ENCODE measurements around the gene KCTD6. TPM values are rescaled to one million over a fixed set of nuclear protein-coding genes. Genes with fewer than 3 reads are reported as not detected.

The KCTD6 gene
- polyA plus RNA-seq, 1 donor (not counting 4 experiments of a cell fraction or from before 2014, with no cell fraction given) = 7.6 TPM

- TF ChIP-seq CTCF (optimal IDR thresholded peaks at IDR 0.05 in 1 of 3, IDR thresholded peaks at IDR 0.05 in 1 of 3, conservative IDR thresholded peaks at IDR 0.05 in 1 of 3; ENCODE audit: extremely low read depth in 1 of 3, insufficient read depth in 2 of 3, low read length in 3 of 3) = no peak
- TF ChIP-seq EZH2 (IDR thresholded peaks at IDR 0.05; ENCODE audit: low read length) = no peak
- no peaks in the 10 kb centered on the region for H3K27me3 ChIP-seq (ENCODE audit: control insufficient read depth, extremely low read depth, insufficient read depth, low read length)
- H3K79me2 ChIP-seq (ENCODE audit: control insufficient read depth, insufficient read depth, low read length) = no peaks in the 10 kb centered on the region
- DNase-seq (ENCODE audit: low read depth, low spot score) = no peak
- peaks cover 8% of the 10 kb centered on the region for H3K4me1 ChIP-seq (ENCODE audit: control insufficient read depth, extremely low read depth, insufficient read depth, low read length)
- dilution Hi-C loops (cut with MboI; ENCODE audit: extremely low pct_ligation_motif_present, low sequenced_read_pairs) = no loop called here
- H4K20me1 ChIP-seq (ENCODE audit: control insufficient read depth, extremely low read depth, insufficient read depth, low read length) = no peaks in the 10 kb centered on the region
- H3K27ac ChIP-seq (ENCODE audit: control insufficient read depth, insufficient read depth, low read length) = no peak overlapping the region
- no peak overlapping the region for H3K4me2 ChIP-seq (ENCODE audit: control insufficient read depth, extremely low read depth, insufficient read depth, low read depth, low read length)
- H3K9ac ChIP-seq (ENCODE audit: control insufficient read depth, extremely low read depth, insufficient read depth, low read length) = no peak overlapping the region
- FAIRE-seq = no peak
- no peaks in the 10 kb centered on the region for H3K9me1 ChIP-seq (ENCODE audit: control insufficient read depth, extremely low read depth, insufficient read depth, low read length)
- H3K4me3 ChIP-seq (ENCODE audit: control insufficient read depth in 2 of 3, extremely low read depth in 1 of 3, insufficient read depth in 2 of 3, low read depth in 1 of 3, low read length in 3 of 3) = no peak overlapping the region
- no peaks in the 10 kb centered on the region for H3K9me3 ChIP-seq (ENCODE audit: control insufficient read depth, low read depth, low read length)
- H3K36me3 ChIP-seq (ENCODE audit: control insufficient read depth in 2 of 2, extremely low read depth in 1 of 2, insufficient read depth in 2 of 2, low read length in 2 of 2) = no peaks in the 10 kb centered on the region
- no peak overlapping the region for H2AFZ ChIP-seq (ENCODE audit: control insufficient read depth, low read length)
Measured at GRCh38 chr3:58521917-58522631, 30.2 kb downstream of the KCTD6 start.

GRCh38 chr3:58522759-58523425, 31.0 kb downstream of the KCTD6 start:
- Histone ChIP-seq H3K9me1 (ENCODE audit: control insufficient read depth, extremely low read depth, insufficient read depth, low read length) (no peaks in the 10 kb centered on the region), H3K4me1 (ENCODE audit: control insufficient read depth, extremely low read depth, insufficient read depth, low read length) (peaks cover 8% of the 10 kb centered on the region), H2AFZ (ENCODE audit: control insufficient read depth, low read length) (no peak overlapping the region), H4K20me1 (ENCODE audit: control insufficient read depth, extremely low read depth, insufficient read depth, low read length) (no peaks in the 10 kb centered on the region), H3K4me3 (ENCODE audit: control insufficient read depth in 2 of 3, extremely low read depth in 1 of 3, insufficient read depth in 2 of 3, low read depth in 1 of 3, low read length in 3 of 3) (no peak overlapping the region), H3K27ac (ENCODE audit: control insufficient read depth, insufficient read depth, low read length) (no peak overlapping the region), H3K36me3 (ENCODE audit: control insufficient read depth in 2 of 2, extremely low read depth in 1 of 2, insufficient read depth in 2 of 2, low read length in 2 of 2) (no peaks in the 10 kb centered on the region), H3K9ac (ENCODE audit: control insufficient read depth, extremely low read depth, insufficient read depth, low read length) (no peak overlapping the region), H3K4me2 (ENCODE audit: control insufficient read depth, extremely low read depth, insufficient read depth, low read depth, low read length) (no peak overlapping the region), H3K27me3 (ENCODE audit: control insufficient read depth, extremely low read depth, insufficient read depth, low read length) (no peaks in the 10 kb centered on the region), H3K79me2 (ENCODE audit: control insufficient read depth, insufficient read depth, low read length) (no peaks in the 10 kb centered on the region), H3K9me3 (ENCODE audit: control insufficient read depth, low read depth, low read length) (no peaks in the 10 kb centered on the region)
- no peak for DNase-seq (ENCODE audit: low read depth, low spot score)
- no peak for FAIRE-seq
- TF ChIP-seq EZH2 (IDR thresholded peaks at IDR 0.05; ENCODE audit: low read length) (no peak), CTCF (optimal IDR thresholded peaks at IDR 0.05 in 1 of 3, IDR thresholded peaks at IDR 0.05 in 1 of 3, conservative IDR thresholded peaks at IDR 0.05 in 1 of 3; ENCODE audit: extremely low read depth in 1 of 3, insufficient read depth in 2 of 3, low read length in 3 of 3) (no peak)
- dilution Hi-C loops (cut with MboI; ENCODE audit: extremely low pct_ligation_motif_present, low sequenced_read_pairs) = no loop called here

All from keratinocyte (primary cell).